ENCODE results near the gene OR4F6. TPM values are rescaled to one million over a fixed set of nuclear protein-coding genes. Genes with fewer than 3 reads are reported as not detected.
"Not testable (repeated sequence)": the region's sequence is repeated elsewhere in the genome, so short reads cannot be mapped to it uniquely, and the experiment has no call there.

OR4F6 gene
- polyA plus RNA-seq (2013) = not detected

- no peak for DNase-seq
- Histone ChIP-seq H3K4me3 (ENCODE audit: control insufficient read depth in 1 of 7, extremely low read depth in 1 of 7, insufficient read depth in 4 of 7, low read depth in 2 of 7, low read length in 6 of 7) (no peak within 1 kb of the TSS), H3K36me3 (ENCODE audit: control insufficient read depth in 4 of 4, insufficient read depth in 4 of 4, low read length in 3 of 4) (no peaks in the 10 kb centered on the region), H3K27ac (ENCODE audit: insufficient read depth in 1 of 2, low read depth in 1 of 2, low read length in 2 of 2, poor library complexity in 1 of 2, severe bottlenecking in 2 of 2) (no peak within 1 kb of the TSS), H3K27me3 (replicated peaks in 2 of 5; ENCODE audit: control insufficient read depth in 4 of 5, insufficient read depth in 5 of 5, low read length in 4 of 5) (peaks cover 0 to 5% (median 2%) of the 10 kb centered on the region in 5 experiments), H3K4me1 (ENCODE audit: control extremely low read depth in 1 of 4, control insufficient read depth in 4 of 4, insufficient read depth in 4 of 4, low read length in 3 of 4) (no peaks in the 10 kb centered on the region), H3K9me3 (ENCODE audit: control extremely low read depth in 1 of 5, control insufficient read depth in 4 of 5, insufficient read depth in 2 of 5, low read depth in 1 of 5, low read length in 4 of 5) (peaks cover 0 to under 1% (median 0%) of the 10 kb centered on the region in 5 experiments)
- WGBS (ENCODE audit: insufficient coverage) = 94% methylated on average over 2 of the region's 2 CpGs
- CTCF ChIA-PET = no interaction called here
- POLR2A ChIA-PET = no interaction called here
These were observed at the start of gene OR4F6 for GRCh38 chr15:101803209-101803608. Gene OR4F6 (plus strand): TSS chr15:101803509. CDS start chr15:101805720, 2,211 bp downstream.

GRCh38 chr15:101764669-101765339 lies 38.5 kb upstream of the OR4F6 start:
- H3K36me3 ChIP-seq (ENCODE audit: control insufficient read depth in 4 of 4, insufficient read depth in 4 of 4, low read length in 3 of 4); H3K27ac ChIP-seq (ENCODE audit: insufficient read depth in 1 of 2, low read depth in 1 of 2, low read length in 2 of 2, poor library complexity in 1 of 2, severe bottlenecking in 2 of 2); H3K4me1 ChIP-seq (ENCODE audit: control extremely low read depth in 1 of 4, control insufficient read depth in 4 of 4, insufficient read depth in 4 of 4, low read length in 3 of 4); H3K4me3 ChIP-seq (ENCODE audit: control insufficient read depth in 1 of 7, extremely low read depth in 1 of 7, insufficient read depth in 4 of 7, low read depth in 2 of 7, low read length in 6 of 7); H3K9me3 ChIP-seq (ENCODE audit: control extremely low read depth in 1 of 5, control insufficient read depth in 4 of 5, insufficient read depth in 2 of 5, low read depth in 1 of 5, low read length in 4 of 5); DNase-seq; POLR2A ChIA-PET; CTCF ChIA-PET; H3K27me3 ChIP-seq (replicated peaks in 2 of 5; ENCODE audit: control insufficient read depth in 4 of 5, insufficient read depth in 5 of 5, low read length in 4 of 5): not testable (repeated sequence)
- 94% methylated on average over 18 of the region's 23 CpGs for WGBS (ENCODE audit: insufficient coverage)

GRCh38 chr15:101765340-101765671 lies 38.0 kb upstream of the OR4F6 start:
- H3K36me3 ChIP-seq (ENCODE audit: control insufficient read depth in 4 of 4, insufficient read depth in 4 of 4, low read length in 3 of 4); CTCF ChIA-PET; H3K27ac ChIP-seq (ENCODE audit: insufficient read depth in 1 of 2, low read depth in 1 of 2, low read length in 2 of 2, poor library complexity in 1 of 2, severe bottlenecking in 2 of 2); POLR2A ChIA-PET; H3K27me3 ChIP-seq (replicated peaks in 2 of 5; ENCODE audit: control insufficient read depth in 4 of 5, insufficient read depth in 5 of 5, low read length in 4 of 5); DNase-seq; H3K9me3 ChIP-seq (ENCODE audit: control extremely low read depth in 1 of 5, control insufficient read depth in 4 of 5, insufficient read depth in 2 of 5, low read depth in 1 of 5, low read length in 4 of 5); H3K4me3 ChIP-seq (ENCODE audit: control insufficient read depth in 1 of 7, extremely low read depth in 1 of 7, insufficient read depth in 4 of 7, low read depth in 2 of 7, low read length in 6 of 7); H3K4me1 ChIP-seq (ENCODE audit: control extremely low read depth in 1 of 4, control insufficient read depth in 4 of 4, insufficient read depth in 4 of 4, low read length in 3 of 4): not testable (repeated sequence)
- 96% methylated on average over 7 of the region's 7 CpGs for WGBS (ENCODE audit: insufficient coverage)

GRCh38 chr15:101765772-101766456 lies 37.4 kb upstream of the OR4F6 start:
- ChIA-PET CTCF (no interaction called here), POLR2A (no interaction called here)
- no peaks in the 10 kb centered on the region for H3K36me3 ChIP-seq (ENCODE audit: control insufficient read depth in 4 of 4, insufficient read depth in 4 of 4, low read length in 3 of 4)
- H3K9me3 ChIP-seq (ENCODE audit: control extremely low read depth in 1 of 5, control insufficient read depth in 4 of 5, insufficient read depth in 2 of 5, low read depth in 1 of 5, low read length in 4 of 5) = peaks cover 0 to 6% (median 0%) of the 10 kb centered on the region in 5 experiments
- H3K27ac ChIP-seq (ENCODE audit: insufficient read depth in 1 of 2, low read depth in 1 of 2, low read length in 2 of 2, poor library complexity in 1 of 2, severe bottlenecking in 2 of 2) = no peak overlapping the region
- no peaks in the 10 kb centered on the region for H3K27me3 ChIP-seq (replicated peaks in 2 of 5; ENCODE audit: control insufficient read depth in 4 of 5, insufficient read depth in 5 of 5, low read length in 4 of 5)
- no peak for DNase-seq
- H3K4me1 ChIP-seq (ENCODE audit: control extremely low read depth in 1 of 4, control insufficient read depth in 4 of 4, insufficient read depth in 4 of 4, low read length in 3 of 4) = no peaks in the 10 kb centered on the region
- over 99% methylated on average over 7 of the region's 15 CpGs for WGBS (ENCODE audit: insufficient coverage)
- H3K4me3 ChIP-seq (ENCODE audit: control insufficient read depth in 1 of 7, extremely low read depth in 1 of 7, insufficient read depth in 4 of 7, low read depth in 2 of 7, low read length in 6 of 7) = no peak overlapping the region

- POLR2A ChIA-PET; H3K9me3 ChIP-seq (ENCODE audit: control extremely low read depth in 1 of 5, control insufficient read depth in 4 of 5, insufficient read depth in 2 of 5, low read depth in 1 of 5, low read length in 4 of 5); H3K27me3 ChIP-seq (replicated peaks in 2 of 5; ENCODE audit: control insufficient read depth in 4 of 5, insufficient read depth in 5 of 5, low read length in 4 of 5); H3K27ac ChIP-seq (ENCODE audit: insufficient read depth in 1 of 2, low read depth in 1 of 2, low read length in 2 of 2, poor library complexity in 1 of 2, severe bottlenecking in 2 of 2); DNase-seq; H3K36me3 ChIP-seq (ENCODE audit: control insufficient read depth in 4 of 4, insufficient read depth in 4 of 4, low read length in 3 of 4); CTCF ChIA-PET; H3K4me3 ChIP-seq (ENCODE audit: control insufficient read depth in 1 of 7, extremely low read depth in 1 of 7, insufficient read depth in 4 of 7, low read depth in 2 of 7, low read length in 6 of 7); H3K4me1 ChIP-seq (ENCODE audit: control extremely low read depth in 1 of 4, control insufficient read depth in 4 of 4, insufficient read depth in 4 of 4, low read length in 3 of 4): not testable (repeated sequence)
- WGBS (ENCODE audit: insufficient coverage) = 91% methylated on average over 6 of the region's 11 CpGs
These were observed 36.1 kb upstream of the OR4F6 start for GRCh38 chr15:101767083-101767640.

GRCh38 chr15:101772921-101773320 lies 30.4 kb upstream of the OR4F6 start:
- Histone ChIP-seq H3K27ac (ENCODE audit: insufficient read depth in 1 of 2, low read depth in 1 of 2, low read length in 2 of 2, poor library complexity in 1 of 2, severe bottlenecking in 2 of 2) (no peak overlapping the region), H3K27me3 (replicated peaks in 2 of 5; ENCODE audit: control insufficient read depth in 4 of 5, insufficient read depth in 5 of 5, low read length in 4 of 5) (no peaks in the 10 kb centered on the region), H3K4me3 (ENCODE audit: control insufficient read depth in 1 of 7, extremely low read depth in 1 of 7, insufficient read depth in 4 of 7, low read depth in 2 of 7, low read length in 6 of 7) (no peak overlapping the region), H3K36me3 (ENCODE audit: control insufficient read depth in 4 of 4, insufficient read depth in 4 of 4, low read length in 3 of 4) (peaks cover 0 to 7% (median 1%) of the 10 kb centered on the region in 4 experiments), H3K4me1 (ENCODE audit: control extremely low read depth in 1 of 4, control insufficient read depth in 4 of 4, insufficient read depth in 4 of 4, low read length in 3 of 4) (no peaks in the 10 kb centered on the region), H3K9me3 (ENCODE audit: control extremely low read depth in 1 of 5, control insufficient read depth in 4 of 5, insufficient read depth in 2 of 5, low read depth in 1 of 5, low read length in 4 of 5) (no peaks in the 10 kb centered on the region)
- no peak for DNase-seq
- CTCF ChIA-PET = no interaction called here
- 97% methylated on average over 6 of the region's 8 CpGs for WGBS (ENCODE audit: insufficient coverage)
- POLR2A ChIA-PET = no interaction called here

- H3K36me3 ChIP-seq (ENCODE audit: control insufficient read depth in 4 of 4, insufficient read depth in 4 of 4, low read length in 3 of 4) = peaks cover 0 to 7% (median 1%) of the 10 kb centered on the region in 4 experiments
- no peak overlapping the region for H3K27ac ChIP-seq (ENCODE audit: insufficient read depth in 1 of 2, low read depth in 1 of 2, low read length in 2 of 2, poor library complexity in 1 of 2, severe bottlenecking in 2 of 2)
- H3K4me3 ChIP-seq (ENCODE audit: control insufficient read depth in 1 of 7, extremely low read depth in 1 of 7, insufficient read depth in 4 of 7, low read depth in 2 of 7, low read length in 6 of 7) = no peak overlapping the region
- CTCF ChIA-PET = no interaction called here
- no peaks in the 10 kb centered on the region for H3K27me3 ChIP-seq (replicated peaks in 2 of 5; ENCODE audit: control insufficient read depth in 4 of 5, insufficient read depth in 5 of 5, low read length in 4 of 5)
- no peaks in the 10 kb centered on the region for H3K9me3 ChIP-seq (ENCODE audit: control extremely low read depth in 1 of 5, control insufficient read depth in 4 of 5, insufficient read depth in 2 of 5, low read depth in 1 of 5, low read length in 4 of 5)
- DNase-seq = no peak
- no peaks in the 10 kb centered on the region for H3K4me1 ChIP-seq (ENCODE audit: control extremely low read depth in 1 of 4, control insufficient read depth in 4 of 4, insufficient read depth in 4 of 4, low read length in 3 of 4)
- POLR2A ChIA-PET = no interaction called here
- 87% methylated on average over 7 of the region's 7 CpGs for WGBS (ENCODE audit: insufficient coverage)
These were observed 29.7 kb upstream of the OR4F6 start for GRCh38 chr15:101773496-101774100.

Data from common myeloid progenitor, CD34-positive (primary cell).